H1 (cell line): ENCODE measurements around the gene MGAT5B. TPM values are rescaled to one million over a fixed set of nuclear protein-coding genes. Genes with fewer than 3 reads are reported as not detected.

ENCODE experiments used
- CTCF ChIA-PET: fragments of 300-600 bp; sonication (Branson Sonifier 250); formaldehyde crosslinking; loops from one replicate; lab custom pipeline; 2021; ENCODE audit not compliant: partially characterized antibody; lab: Charles Lee
- POLR2A ChIA-PET: fragments of 300-600 bp; sonication (Branson Sonifier 250); formaldehyde crosslinking; loops from one replicate; lab custom pipeline; 2021; ENCODE audit warnings: inconsistent platforms; ENCODE audit not compliant: partially characterized antibody; lab: Charles Lee
- DNase-seq, 2 experiments: peaks; one replicate each; pipeline versions ENCODE4 v3.0.0 to v3.0.0-alpha.2; 2010 to 2022; ENCODE audit warnings: low spot score in 2 of 2, low read depth in 1 of 2, mixed read lengths in 1 of 2
- FAIRE-seq: peaks from 2 replicates; lab custom pipeline; 2011; peaks lifted over from hg19 to GRCh38; lab: Jason Lieb, UNC
- H2AFZ ChIP-seq: 2 replicates; pipeline ENCODE4 v1.8.1; 2012; ENCODE audit warnings: low read length, inconsistent platforms
- H2AK5ac ChIP-seq: 2 replicates; pipeline ENCODE4 v1.6.1; 2013; ENCODE audit warnings: low read depth, low read length
- H2BK120ac ChIP-seq: replicated peaks from 2 replicates; pipeline ENCODE3; 2013; ENCODE audit warnings: low read depth, low read length, inconsistent platforms
- H2BK12ac ChIP-seq: 2 replicates; pipeline ENCODE4 v1.6.1; 2013; ENCODE audit warnings: low read depth, low read length
- H2BK15ac ChIP-seq: 2 replicates; pipeline ENCODE4 v1.6.1; 2013; ENCODE audit warnings: low read length
- H2BK20ac ChIP-seq: 2 replicates; pipeline ENCODE4 v1.6.1; 2013; ENCODE audit warnings: low read length
- H2BK5ac ChIP-seq: 2 replicates; pipeline ENCODE4 v1.6.1; 2013; ENCODE audit warnings: low read depth, low read length
- H3K14ac ChIP-seq: 2 replicates; pipeline ENCODE4 v1.6.1; 2013; ENCODE audit warnings: inconsistent platforms; ENCODE audit not compliant: insufficient read length
- H3K18ac ChIP-seq: 2 replicates; pipeline ENCODE4 v1.6.1; 2013; ENCODE audit warnings: low read length; ENCODE audit errors: extremely low read depth
- H3K23ac ChIP-seq: 2 replicates; pipeline ENCODE4 v1.6.1; 2013; ENCODE audit warnings: inconsistent platforms; ENCODE audit not compliant: insufficient read length
- H3K23me2 ChIP-seq: 2 replicates; pipeline ENCODE4 v1.6.1; 2013; ENCODE audit warnings: low read depth, low read length
- H3K27ac ChIP-seq: 2 replicates; pipeline ENCODE4 v1.6.1; 2011; ENCODE audit warnings: low read depth, low read length, inconsistent platforms
- H3K27me3 ChIP-seq, 4 experiments: replicated peaks in 1 of 4; 1 replicate in 1 of 4; 2 replicates in 3 of 4; pipeline versions ENCODE4 v1.6.1 to v1.8.1; 2011 to 2013; ENCODE audit warnings: low read length in 3 of 4, mild to moderate bottlenecking in 3 of 4, inconsistent platforms in 2 of 4, mixed read lengths in 2 of 4, moderate library complexity in 1 of 4; ENCODE audit not compliant: control insufficient read depth in 3 of 4, insufficient read depth in 3 of 4; ENCODE audit errors: extremely low read depth in 1 of 4
- H3K36me3 ChIP-seq, 4 experiments: 2 replicates each; pipeline versions ENCODE4 v1.6.1 to v1.8.1; 2011 to 2013; ENCODE audit warnings: mild to moderate bottlenecking in 4 of 4, low read length in 3 of 4, moderate library complexity in 2 of 4, control low read depth in 1 of 4, inconsistent platforms in 1 of 4; ENCODE audit not compliant: insufficient read depth in 4 of 4, control insufficient read depth in 2 of 4
- H3K4ac ChIP-seq: replicated peaks from 2 replicates; pipeline ENCODE3; 2013; ENCODE audit warnings: low read length, low read depth, mixed read lengths, inconsistent platforms; ENCODE audit not compliant: insufficient read length
- H3K4me1 ChIP-seq, 4 experiments: replicated peaks in 1 of 4; 1 replicate in 1 of 4; 2 replicates in 3 of 4; pipeline versions ENCODE4 v1.6.1 to v1.8.1; 2011 to 2013; ENCODE audit warnings: low read length in 3 of 4, inconsistent platforms in 2 of 4, mixed read lengths in 1 of 4; ENCODE audit not compliant: insufficient read depth in 4 of 4, control insufficient read depth in 3 of 4
- H3K4me2 ChIP-seq, 2 experiments: 2 replicates each; pipeline versions ENCODE4 v1.6.1 to v1.8.1; 2011 to 2013; ENCODE audit warnings: low read depth in 2 of 2, low read length in 2 of 2, control low read depth in 1 of 2, inconsistent platforms in 1 of 2, mild to moderate bottlenecking in 1 of 2; ENCODE audit not compliant: insufficient read depth in 1 of 2
- H3K4me3 ChIP-seq, 4 experiments: fragments of 200-600, 300-600 bp in 1 of 4; sonication (generic), shearing (Covaris generic), sonication (Bioruptor Twin) in 1 of 4; 2 replicates each; pipeline versions ENCODE4 v1.5.1 to v1.8.1; 2011 to 2016; ENCODE audit warnings: low read length in 4 of 4, low read depth in 3 of 4, control low read depth in 2 of 4, inconsistent platforms in 2 of 4, mild to moderate bottlenecking in 2 of 4, mixed read lengths in 1 of 4, moderate library complexity in 1 of 4; ENCODE audit not compliant: insufficient read depth in 2 of 4; ENCODE audit errors: extremely low read depth in 1 of 4
- H3K56ac ChIP-seq: replicated peaks from 2 replicates; pipeline ENCODE3; 2013; ENCODE audit warnings: low read depth, mild to moderate bottlenecking, mixed read lengths, low read length, inconsistent platforms; ENCODE audit not compliant: insufficient read length
- H3K79me1 ChIP-seq: 2 replicates; pipeline ENCODE4 v1.6.1; 2013; ENCODE audit warnings: low read depth, low read length, control low read depth
- H3K79me2 ChIP-seq, 2 experiments: 2 replicates each; pipeline versions ENCODE4 v1.6.1 to v1.8.1; 2012 to 2013; ENCODE audit warnings: low read length in 2 of 2, mild to moderate bottlenecking in 2 of 2, inconsistent platforms in 1 of 2; ENCODE audit not compliant: insufficient read depth in 2 of 2, control insufficient read depth in 1 of 2
- H3K9ac ChIP-seq, 4 experiments: replicated peaks in 1 of 4; 1 replicate in 1 of 4; 2 replicates in 3 of 4; pipeline versions ENCODE4 v1.6.1 to v1.8.1; 2011 to 2013; ENCODE audit warnings: low read depth in 3 of 4, low read length in 3 of 4, control low read depth in 2 of 4, mild to moderate bottlenecking in 2 of 4, moderate library complexity in 2 of 4, inconsistent platforms in 1 of 4; ENCODE audit errors: extremely low read depth in 1 of 4
- H3K9me3 ChIP-seq, 2 experiments: 2 replicates each; pipeline versions ENCODE4 v1.6.1 to v1.8.1; 2012 to 2013; ENCODE audit warnings: mild to moderate bottlenecking in 2 of 2, moderate library complexity in 2 of 2, control low read depth in 1 of 2, inconsistent platforms in 1 of 2, low read depth in 1 of 2, low read length in 1 of 2, mixed read lengths in 1 of 2; ENCODE audit not compliant: insufficient read depth in 2 of 2
- H4K20me1 ChIP-seq, 2 experiments: replicated peaks in 1 of 2; 2 replicates each; pipeline versions ENCODE3 to v1.8.1; 2011 to 2013; ENCODE audit warnings: inconsistent platforms in 2 of 2, low read length in 2 of 2, mild to moderate bottlenecking in 1 of 2; ENCODE audit not compliant: insufficient read depth in 2 of 2, control insufficient read depth in 1 of 2
- H4K5ac ChIP-seq: 2 replicates; pipeline ENCODE4 v1.6.1; 2013; ENCODE audit warnings: low read length, low read depth, mixed read lengths, inconsistent platforms; ENCODE audit not compliant: insufficient read length
- H4K8ac ChIP-seq: 2 replicates; pipeline ENCODE4 v1.8.0; 2013; ENCODE audit warnings: mild to moderate bottlenecking, moderate library complexity, low read length, inconsistent platforms; ENCODE audit not compliant: insufficient read depth; ENCODE audit errors: extremely low read depth
- H4K91ac ChIP-seq: replicated peaks from 2 replicates; pipeline ENCODE3; 2013; ENCODE audit warnings: low read length, mixed read lengths, inconsistent platforms; ENCODE audit not compliant: insufficient read length
- ASH2L ChIP-seq: fragments of 200-600, 300-600 bp; sonication (generic); IDR thresholded peaks from one replicate; pipeline ENCODE4 v1.7.1; 2017; ENCODE audit warnings: low read length
- BCL11A ChIP-seq, 2 experiments: IDR thresholded peaks; one replicate each; pipeline ENCODE4 v1.6.1; 2011; ENCODE audit warnings: low read depth in 2 of 2, low read length in 2 of 2, mild to moderate bottlenecking in 2 of 2
- EZH2 ChIP-seq: fragments of 200-600 bp; sonication (generic); IDR thresholded peaks from 2 replicates; pipeline ENCODE4 v1.7.1; 2012; ENCODE audit warnings: low read depth, mild to moderate bottlenecking, moderate library complexity, low read length, inconsistent platforms; ENCODE audit not compliant: severe bottlenecking
- GTF2F1 ChIP-seq: IDR thresholded peaks from 2 replicates; pipeline ENCODE4 v1.6.1; 2012; ENCODE audit warnings: low read depth, low read length, improper control_type of control experiment, borderline replicate concordance
- MAFK ChIP-seq: IDR thresholded peaks from 2 replicates; pipeline ENCODE4 v1.6.1; 2012; ENCODE audit warnings: low read depth, mild to moderate bottlenecking, improper control_type of control experiment, low read length
- POU5F1 ChIP-seq: IDR thresholded peaks from 2 replicates; pipeline ENCODE4 v1.6.1; 2011; ENCODE audit warnings: low read depth, mild to moderate bottlenecking, low read length, moderate library complexity
- RNF2 ChIP-seq: fragments of 200-900, 300-1000 bp; sonication (generic); IDR thresholded peaks from 2 replicates; pipeline ENCODE4 v1.7.1; 2016; ENCODE audit warnings: borderline replicate concordance, low read depth, mild to moderate bottlenecking, antibody characterized with exemption, low read length; ENCODE audit not compliant: poor library complexity, severe bottlenecking; ENCODE audit errors: missing control alignments
- SP1 ChIP-seq: IDR thresholded peaks from 2 replicates; pipeline ENCODE4 v1.6.1; 2011; ENCODE audit warnings: low read depth, low read length
- SP4 ChIP-seq: IDR thresholded peaks from 2 replicates; pipeline ENCODE4 v1.6.1; 2012; ENCODE audit warnings: low read length, inconsistent platforms
- SUZ12 ChIP-seq: fragments of 200-600 bp; sonication (generic); IDR thresholded peaks from 2 replicates; pipeline ENCODE4 v1.6.1; 2012; ENCODE audit warnings: mild to moderate bottlenecking, inconsistent platforms, low read length, moderate library complexity, mixed read lengths
- ZNF274 ChIP-seq: IDR thresholded peaks from 2 replicates; pipeline ENCODE4 v1.7.0; 2012; ENCODE audit warnings: low read length, borderline replicate concordance; ENCODE audit errors: extremely low read depth
- WGBS, 2 experiments: shearing (Covaris generic) in 1 of 2; methylation state at CpG; one replicate each; pipeline versions ENCODE4 v1.1.6 to v1.1.7; 2013 to 2015; ENCODE audit warnings: low lambda C conversion rate in 2 of 2, mixed read lengths in 2 of 2, inconsistent platforms in 1 of 2, low coverage in 1 of 2, missing lambda C conversion rate in 1 of 2; ENCODE audit not compliant: insufficient replicate concordance in 2 of 2, insufficient coverage in 1 of 2, insufficient read length in 1 of 2; ENCODE audit errors: extremely low coverage in 1 of 2, missing lambda C conversion rate in 1 of 2; 5-methylcytosine and 5-hydroxymethylcytosine counted together
- polyA plus RNA-seq, 7 experiments: library from polyadenylated mRNA; depleted of rRNA in 3 of 7; stranded (reverse) in 5 of 7; unstranded in 2 of 7; fragments of >200 nt in 5 of 7; fragments of 200-250 nt in 2 of 7; gene quantifications; 1 replicate in 5 of 7; 2 replicates in 1 of 7; 4 replicates in 1 of 7; pipeline versions ENCODE4 v1.2.1 to v1.2.3, GENCODE V29; 2011 to 2013; ENCODE audit warnings: missing spikeins in 2 of 7, mixed read lengths in 2 of 7
- total RNA-seq: library from RNA; stranded (reverse); fragmentation: NEBNext Ultra II Directional; extraction: Animal tissue kit (Norgen Biotek cat#: 25700); gene quantifications from 2 replicates; pipeline ENCODE4 v1.2.1, GENCODE V29; 2021
- TF ChIP-seq, protein P1 (sequence below): IDR thresholded peaks from 2 replicates; pipeline ENCODE4 v1.6.1; 2011; ENCODE audit warnings: low read depth, mild to moderate bottlenecking, low read length; ENCODE audit not compliant: insufficient read depth
- TF ChIP-seq, protein P2 (sequence below): IDR thresholded peaks from 2 replicates; pipeline ENCODE4 v1.6.1; 2012; ENCODE audit warnings: inconsistent platforms

Gene MGAT5B
- total and polyA plus RNA-seq, 2 of the 8 experiments (the other 6 are each of a cell fraction or from before 2014, with no cell fraction given), result 7.9 to 8.2 TPM

DNA sequence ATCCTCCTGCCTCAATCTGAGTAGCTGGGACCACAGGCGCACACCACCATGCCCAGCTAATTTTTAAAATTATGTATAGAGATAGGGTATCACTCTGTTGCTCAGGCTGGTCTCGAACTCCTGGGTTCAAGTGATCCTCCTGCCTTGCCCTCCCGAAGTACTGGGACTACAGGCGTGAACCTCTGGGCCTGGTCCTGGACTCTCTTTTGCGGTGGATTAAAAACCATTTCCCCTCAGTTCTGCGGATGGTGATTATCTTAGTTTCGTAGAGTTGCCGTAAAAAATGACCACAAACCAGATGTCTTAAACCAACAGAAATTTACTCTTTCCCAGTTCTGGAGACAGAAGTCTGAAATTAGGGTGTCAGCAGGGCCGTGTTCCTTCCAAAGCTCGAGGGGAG is 28.8 kb downstream of the MGAT5B start:
- WGBS, 2 experiments, result 83% methylated on average over 10 of the region's 10 CpGs; no CpG with 5 or more reads in 1 of the 2 experiments
- Histone ChIP-seq H2AFZ (no peak overlapping the region), H2BK15ac (no peak overlapping the region), H3K9ac (no peak overlapping the region), H2BK12ac (no peak overlapping the region), H4K20me1 (peaks cover 0 to 3% of the 10 kb centered on the region in 2 experiments), H3K79me2 (no peaks in the 10 kb centered on the region), H3K79me1 (no peaks in the 10 kb centered on the region), H3K27ac (no peak overlapping the region), H3K4me2 (no peak overlapping the region), H3K27me3 (peaks cover 0 to 2% (median 0%) of the 10 kb centered on the region in 4 experiments; a peak in 1 of 7 replicates), H3K56ac (no peak overlapping the region), H3K4me3 (no peak overlapping the region), H3K23me2 (peaks cover 2% of the 10 kb centered on the region; the same call in 1 of the 2 replicates), H2BK20ac (no peak overlapping the region), H3K36me3 (no peaks in the 10 kb centered on the region), H3K9me3 (peaks cover 10 to 16% of the 10 kb centered on the region in 2 experiments), H4K5ac (no peak overlapping the region), H4K8ac (no peak overlapping the region), H3K4ac (no peak overlapping the region), H2AK5ac (no peak overlapping the region), H2BK5ac (no peak overlapping the region), H4K91ac (no peak overlapping the region), H3K14ac (no peak overlapping the region), H3K4me1 (no peaks in the 10 kb centered on the region), H3K18ac (no peak overlapping the region), H3K23ac (no peak overlapping the region), H2BK120ac (no peak overlapping the region)
- no peak for DNase-seq
- CTCF ChIA-PET, result no interaction called here
- FAIRE-seq, result no peak
- POLR2A ChIA-PET, result no interaction called here
- TF ChIP-seq ASH2L, result no peak
- no peak for TF ChIP-seq SUZ12
- no peak for TF ChIP-seq POU5F1
- no peak for TF ChIP-seq SP4
- TF ChIP-seq ZNF274, result no peak
- no peak for TF ChIP-seq EZH2
- TF ChIP-seq GTF2F1, result no peak
- TF ChIP-seq, protein P1, sequence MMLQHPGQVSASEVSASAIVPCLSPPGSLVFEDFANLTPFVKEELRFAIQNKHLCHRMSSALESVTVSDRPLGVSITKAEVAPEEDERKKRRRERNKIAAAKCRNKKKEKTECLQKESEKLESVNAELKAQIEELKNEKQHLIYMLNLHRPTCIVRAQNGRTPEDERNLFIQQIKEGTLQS, result no peak
- TF ChIP-seq MAFK, result no peak
- TF ChIP-seq SP1, result no peak
- TF ChIP-seq RNF2, result no peak
- TF ChIP-seq, protein P2, sequence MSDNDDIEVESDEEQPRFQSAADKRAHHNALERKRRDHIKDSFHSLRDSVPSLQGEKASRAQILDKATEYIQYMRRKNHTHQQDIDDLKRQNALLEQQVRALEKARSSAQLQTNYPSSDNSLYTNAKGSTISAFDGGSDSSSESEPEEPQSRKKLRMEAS, result no peak
- TF ChIP-seq BCL11A (IDR thresholded peaks at IDR 0.05; ENCODE audit: low read depth in 2 of 2, low read length in 2 of 2), result no peak
